Measurements from ENCODE around the gene CDHR1.
A peak's percentile ranks its signal among the peaks of the same experiment; 100 is the strongest.

CDHR1 gene

GRCh38 chr10:84235096-84235495, 40.8 kb downstream of the CDHR1 start:
- no peak for DNase-seq

GRCh38 chr10:84236807-84237198, 42.5 kb downstream of the CDHR1 start:
- no peak for DNase-seq

- no peak for DNase-seq
These were observed 43.1 kb downstream of the CDHR1 start for GRCh38 chr10:84237199-84238051.

- no peak for DNase-seq
These were observed 44.6 kb downstream of the CDHR1 start for GRCh38 chr10:84238909-84239308.

GRCh38 chr10:84241185-84241790, 47.0 kb downstream of the CDHR1 start, which contains the start of gene LRIT1:
LRIT1 (minus strand) TSS chr10:84241546; CDS start chr10:84241439, 107 bp downstream.
- no peak for DNase-seq

- no peak for DNase-seq
These were observed 49.4 kb downstream of the CDHR1 start for GRCh38 chr10:84243759-84244158.

GRCh38 chr10:84244651-84245270, 50.4 kb downstream of the CDHR1 start, which contains the start of gene RGR:
RGR (plus strand) TSS chr10:84245053; CDS start chr10:84245091, 38 bp downstream.
- no peak for DNase-seq

- DNase-seq: no peak
These were observed 53.2 kb downstream of the CDHR1 start for GRCh38 chr10:84247496-84247895.

- DNase-seq: no peak
These were observed 54.5 kb downstream of the CDHR1 start for GRCh38 chr10:84248794-84249193.

- DNase-seq: no peak
These were observed 60.5 kb downstream of the CDHR1 start for GRCh38 chr10:84254552-84255478.

GRCh38 chr10:84256510-84257342, 62.4 kb downstream of the CDHR1 start:
- DNase-seq: no peak

GRCh38 chr10:84257343-84258020, 63.1 kb downstream of the CDHR1 start:
- DNase-seq: no peak

GRCh38 chr10:84258034-84258695, 63.8 kb downstream of the CDHR1 start:
- no peak for DNase-seq

GRCh38 chr10:84261236-84261915, 67.0 kb downstream of the CDHR1 start:
- no peak for DNase-seq

- no peak for DNase-seq
These were observed 68.0 kb downstream of the CDHR1 start for GRCh38 chr10:84262190-84262956.

- no peak for DNase-seq
These were observed 69.4 kb downstream of the CDHR1 start for GRCh38 chr10:84263716-84264115.

- DNase-seq: peak; percentile 58
These were observed 70.3 kb downstream of the CDHR1 start for GRCh38 chr10:84264611-84265141.

- DNase-seq: peak; percentile 77
These were observed 71.1 kb downstream of the CDHR1 start for GRCh38 chr10:84265418-84265817.

All from NCI-H1105 (cell line).